GM12891 (cell line): ENCODE measurements around the gene DCD.

Experiments
- DNase-seq: peaks from one replicate; pipeline ENCODE4 v3.0.0; 2011; ENCODE audit warnings: low spot score; ENCODE audit not compliant: insufficient read length
- FAIRE-seq: peaks from 2 replicates; lab custom pipeline; 2011; peaks lifted over from hg19 to GRCh38; lab: Jason Lieb, UNC
- PAX5 ChIP-seq: IDR thresholded peaks from 2 replicates; pipeline ENCODE4 v1.6.1; 2011; ENCODE audit warnings: low read length, moderate library complexity, mild to moderate bottlenecking; ENCODE audit not compliant: insufficient read depth, severe bottlenecking
- POLR2A ChIP-seq: IDR thresholded peaks from 2 replicates; pipeline ENCODE4 v1.6.1; 2011; ENCODE audit warnings: low read depth, low read length, control low read depth
- POLR2AphosphoS5 ChIP-seq: IDR thresholded peaks from 2 replicates; pipeline ENCODE4 v1.6.1; 2011; ENCODE audit warnings: low read depth, low read length, control low read depth
- POU2F2 ChIP-seq: IDR thresholded peaks from 2 replicates; pipeline ENCODE4 v1.6.1; 2011; ENCODE audit warnings: low read depth, mild to moderate bottlenecking, control low read depth, low read length, moderate library complexity
- SPI1 ChIP-seq: IDR thresholded peaks from 2 replicates; pipeline ENCODE4 v1.6.1; 2011; ENCODE audit warnings: low read depth, low read length, control low read depth
- TAF1 ChIP-seq: IDR thresholded peaks from 2 replicates; pipeline ENCODE4 v1.6.1; 2011; ENCODE audit warnings: low read depth, low read length, control low read depth

The DCD gene

GRCh38 chr12:54602661-54603060 lies 45.5 kb downstream of the DCD start:
- FAIRE-seq (no peak), DNase-seq (no peak)
- no peak for TF ChIP-seq POLR2AphosphoS5
- no peak for TF ChIP-seq PAX5
- no peak for TF ChIP-seq POLR2A
- no peak for TF ChIP-seq SPI1
- no peak for TF ChIP-seq TAF1
- no peak for TF ChIP-seq POU2F2

DNA sequence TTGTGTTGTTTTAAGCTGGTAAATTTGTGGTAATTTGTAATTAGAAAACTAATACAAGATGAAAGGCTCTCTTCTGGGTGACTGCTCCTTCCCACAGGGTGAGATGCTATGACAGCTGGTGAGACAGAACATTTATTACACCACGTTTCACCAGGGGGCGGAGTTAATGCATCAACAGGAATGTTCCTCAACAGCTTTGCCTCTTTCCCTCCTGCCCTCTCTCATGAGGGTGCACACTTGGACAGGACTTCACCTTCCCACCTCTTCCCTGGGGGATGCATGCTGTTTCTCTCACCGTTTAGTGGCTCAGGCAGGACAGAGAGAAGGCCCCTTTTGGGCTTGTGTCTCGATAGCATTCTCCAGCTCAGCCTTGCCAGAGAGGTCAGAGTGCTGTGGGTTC lies 46.3 kb downstream of the DCD start:
- FAIRE-seq (no peak), DNase-seq (no peak)
- TF ChIP-seq POLR2A: no peak
- TF ChIP-seq POU2F2: no peak
- TF ChIP-seq POLR2AphosphoS5: no peak
- TF ChIP-seq TAF1: no peak
- no peak for TF ChIP-seq PAX5
- no peak for TF ChIP-seq SPI1

GRCh38 chr12:54598970-54599369 lies 49.2 kb downstream of the DCD start:
- FAIRE-seq: no peak
- DNase-seq: no peak
- no peak for TF ChIP-seq SPI1
- TF ChIP-seq TAF1: no peak
- no peak for TF ChIP-seq POLR2AphosphoS5
- TF ChIP-seq POLR2A: no peak
- no peak for TF ChIP-seq POU2F2
- TF ChIP-seq PAX5: no peak

- DNase-seq: no peak
- TF ChIP-seq POLR2AphosphoS5 (no peak), SPI1 (no peak), POLR2A (no peak), POU2F2 (no peak), PAX5 (no peak), TAF1 (no peak)
- peak; percentile 86 for FAIRE-seq
Measured at GRCh38 chr12:54596526-54596946, 51.6 kb downstream of the DCD start.

DNA sequence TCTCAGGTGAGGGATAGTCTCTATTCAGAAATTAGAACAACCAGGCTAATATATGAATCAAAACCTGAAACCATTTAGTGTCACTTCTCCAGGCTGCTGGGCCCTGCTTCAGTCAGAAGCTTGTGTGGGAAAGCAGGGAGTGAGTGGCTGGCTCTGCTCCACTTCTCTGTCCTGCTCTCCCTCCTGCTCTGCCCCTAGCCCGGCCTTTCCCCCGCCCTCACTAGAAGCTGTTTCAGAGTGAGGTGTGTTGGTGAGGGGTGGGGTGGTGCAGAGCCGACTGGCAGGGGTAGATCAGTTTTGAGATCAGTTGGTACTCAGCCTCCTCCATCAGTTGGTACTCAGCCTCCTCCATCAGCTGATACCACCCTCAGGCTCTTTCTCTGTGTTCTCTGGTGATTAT lies 52.7 kb downstream of the DCD start:
- FAIRE-seq (no peak), DNase-seq (no peak)
- no peak for TF ChIP-seq POU2F2
- no peak for TF ChIP-seq TAF1
- no peak for TF ChIP-seq POLR2A
- TF ChIP-seq PAX5: no peak
- no peak for TF ChIP-seq POLR2AphosphoS5
- no peak for TF ChIP-seq SPI1
